ENCODE data around the gene BMPR2. TPM values are rescaled to one million over a fixed set of nuclear protein-coding genes. Genes with fewer than 3 reads are reported as not detected.
"Not testable (repeated sequence)": the region's sequence is repeated elsewhere in the genome, so short reads cannot be mapped to it uniquely, and the experiment has no call there.

The BMPR2 gene
- total RNA-seq, 1 donor from 2014 or later = 45.9 TPM

DNA sequence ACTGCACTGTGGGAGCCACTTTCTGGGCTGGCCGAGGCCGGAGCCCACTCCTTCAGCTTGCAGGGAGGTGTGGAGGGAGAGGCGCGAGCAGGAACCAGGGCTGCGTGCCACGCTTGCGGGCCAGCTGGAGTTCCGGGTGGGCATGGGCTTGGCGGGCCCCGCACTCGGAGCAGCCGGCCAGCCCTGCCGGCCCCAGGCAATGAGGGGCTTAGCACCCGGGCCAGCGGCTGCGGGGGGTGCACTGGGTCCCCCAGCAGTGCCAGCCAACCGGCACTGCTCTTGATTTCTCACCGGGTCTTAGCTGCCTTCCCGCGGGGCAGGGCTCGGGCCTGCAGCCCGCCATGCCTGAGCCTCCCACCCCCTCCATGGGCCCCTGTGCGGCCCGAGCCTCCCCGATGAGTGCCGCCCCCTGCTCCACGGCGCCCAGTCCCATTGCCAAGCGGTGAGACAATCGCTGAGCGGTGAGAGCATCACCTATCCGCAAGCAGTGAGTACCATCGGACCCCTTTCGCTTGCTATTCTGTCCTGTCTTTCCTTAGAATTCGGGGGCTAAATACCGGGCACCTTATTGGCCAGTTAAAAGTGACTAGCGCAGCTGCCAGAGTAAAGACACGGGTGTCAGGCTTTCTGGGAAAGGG is 120.8 kb downstream of the BMPR2 start:
- not testable (repeated sequence) for ATAC-seq (ENCODE audit: poor library complexity); DNase-seq
- intact Hi-C loops (cut with DNase I) = loop anchor here (10.0 kb wide), 1 partner anchor 122 kb away; the partner anchor contains the start of gene BMPR2

DNA sequence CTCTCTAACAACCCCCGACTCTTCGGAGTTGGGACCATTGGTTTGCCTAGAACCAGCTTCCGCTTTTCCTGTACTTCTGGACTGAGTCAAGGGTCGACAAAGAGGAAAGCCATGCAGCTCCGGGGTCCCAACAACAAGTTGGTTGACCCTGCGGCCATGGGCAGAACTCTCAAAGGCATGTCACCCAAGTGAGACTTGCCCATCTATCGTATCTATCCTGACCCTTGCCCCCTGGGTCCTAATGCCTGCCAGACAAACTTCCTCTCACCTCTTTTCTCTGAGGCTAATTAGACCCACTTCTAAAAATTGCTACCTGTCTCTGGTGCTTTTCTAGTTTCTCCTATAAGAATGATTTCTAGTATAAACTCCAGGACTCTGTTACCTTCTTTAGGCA is 121.3 kb downstream of the BMPR2 start:
- intact Hi-C loops (cut with DNase I) = loop anchor here (10.0 kb wide), 1 partner anchor 123 kb away; the partner anchor contains the start of gene BMPR2
- DNase-seq = not testable (repeated sequence)

DNA sequence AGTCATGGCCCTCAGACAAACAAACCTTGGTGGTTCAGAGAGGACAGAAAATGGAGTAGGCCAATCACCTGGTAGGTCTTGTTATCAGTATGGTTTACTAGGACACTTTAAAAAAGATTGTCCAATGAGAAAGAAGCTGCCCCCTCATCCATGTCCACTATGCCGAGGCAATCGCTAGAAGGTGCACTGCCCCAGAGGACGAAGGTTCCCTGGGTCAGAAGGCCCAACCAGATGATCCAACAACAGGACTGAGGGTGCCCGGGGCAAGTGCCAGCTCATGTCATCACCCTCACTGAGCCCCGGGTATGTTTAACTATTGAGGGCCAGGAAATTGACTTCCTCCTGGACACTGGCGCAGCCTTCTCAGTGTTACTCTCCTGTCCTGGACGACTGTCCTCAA is 123.7 kb downstream of the BMPR2 start:
- intact Hi-C loops (cut with DNase I) = loop anchor here (10.0 kb wide), 1 partner anchor 125 kb away; the partner anchor contains the start of gene BMPR2

More for the DNA sequence above, 121.3 kb downstream of the BMPR2 start:
- ATAC-seq (ENCODE audit: poor library complexity) = not testable (repeated sequence)

DNA sequence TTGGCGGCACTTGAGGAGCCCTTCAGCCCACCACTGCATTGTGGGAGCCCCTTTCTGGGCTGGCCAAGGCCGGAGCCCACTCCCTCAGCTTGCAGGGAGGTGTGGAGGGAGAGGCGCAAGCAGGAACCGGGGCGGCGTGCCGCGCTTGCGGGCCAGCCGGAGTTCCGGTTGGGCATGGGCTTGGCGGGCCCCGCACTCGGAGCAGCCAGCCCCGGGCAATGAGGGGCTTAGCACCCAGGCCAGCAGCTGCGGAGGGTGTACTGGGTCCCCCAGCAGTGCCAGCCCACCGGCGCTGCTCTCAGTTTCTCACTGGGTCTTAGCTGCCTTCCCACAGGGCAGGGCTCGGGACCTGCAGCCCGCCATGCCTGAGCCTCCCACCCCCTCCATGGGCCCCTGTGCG is 127.1 kb downstream of the BMPR2 start:
- DNase-seq; ATAC-seq (ENCODE audit: poor library complexity); intact Hi-C loops (cut with DNase I): not testable (repeated sequence)

More for the DNA sequence above, 123.7 kb downstream of the BMPR2 start:
- DNase-seq; ATAC-seq (ENCODE audit: poor library complexity): not testable (repeated sequence)

DNA sequence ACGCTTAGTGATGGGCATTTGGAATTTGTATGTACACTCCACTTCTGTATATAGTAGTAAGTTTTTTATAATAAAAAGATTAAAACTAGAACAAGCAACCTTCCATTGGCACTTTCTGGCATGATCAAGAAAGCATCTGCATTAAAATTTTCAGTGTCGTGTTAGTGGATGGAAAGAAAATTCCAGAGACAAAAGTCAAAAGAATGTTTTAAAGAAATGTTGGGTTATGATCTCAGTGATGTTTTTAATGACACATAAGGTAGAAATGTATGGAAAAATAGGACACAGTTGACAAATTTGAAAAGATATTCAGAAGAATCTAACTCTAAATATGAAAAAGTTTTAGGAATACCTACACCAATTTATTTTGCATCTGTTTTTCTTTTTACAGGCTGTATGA is 132.6 kb downstream of the BMPR2 start:
- DNase-seq (no peak), ATAC-seq (ENCODE audit: poor library complexity) (no peak)
- intact Hi-C loops (cut with DNase I) = no loop called here

DNA sequence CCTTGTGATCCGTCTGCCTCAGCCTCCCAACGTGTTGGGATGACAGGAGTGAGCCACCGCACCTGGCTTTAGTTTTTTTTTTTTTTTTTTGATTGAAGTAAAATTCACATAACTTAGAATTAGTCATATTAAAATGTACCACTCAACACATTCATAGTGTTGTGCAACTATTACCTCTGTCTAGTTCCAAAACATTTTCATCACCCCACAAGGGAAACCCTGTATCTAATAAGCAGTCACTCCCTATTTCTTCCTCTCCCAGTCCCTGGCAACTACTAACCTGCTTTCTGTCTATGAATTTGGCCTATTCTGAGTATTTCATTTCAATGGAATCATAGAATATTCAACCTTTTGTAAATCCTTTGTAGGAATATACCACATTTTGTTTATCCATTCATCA is 134.8 kb downstream of the BMPR2 start:
- peak; percentile 90 for ATAC-seq (ENCODE audit: poor library complexity)
- no peak for DNase-seq
- intact Hi-C loops (cut with DNase I) = no loop called here

DNA sequence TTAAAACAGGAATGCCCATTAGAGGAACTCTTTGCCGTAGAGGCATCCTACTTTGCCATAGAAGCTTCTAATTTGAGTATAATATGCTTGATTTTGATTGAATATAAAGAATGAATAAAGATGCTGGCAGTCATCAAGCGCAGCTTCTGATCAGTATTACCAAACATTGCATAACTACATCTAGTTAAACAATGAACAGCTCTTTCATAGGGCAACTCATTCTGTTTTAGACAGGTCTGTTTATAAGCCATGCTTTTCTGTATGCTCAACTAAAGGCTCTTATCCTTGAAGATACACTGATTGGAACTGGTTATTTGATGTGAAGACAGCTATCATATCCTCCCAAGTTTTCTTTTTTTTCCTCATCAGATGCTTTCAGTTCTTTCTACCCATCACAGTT is 136.0 kb downstream of the BMPR2 start:
- DNase-seq = no peak
- intact Hi-C loops (cut with DNase I) = no loop called here
- ATAC-seq (ENCODE audit: poor library complexity) = no peak

DNA sequence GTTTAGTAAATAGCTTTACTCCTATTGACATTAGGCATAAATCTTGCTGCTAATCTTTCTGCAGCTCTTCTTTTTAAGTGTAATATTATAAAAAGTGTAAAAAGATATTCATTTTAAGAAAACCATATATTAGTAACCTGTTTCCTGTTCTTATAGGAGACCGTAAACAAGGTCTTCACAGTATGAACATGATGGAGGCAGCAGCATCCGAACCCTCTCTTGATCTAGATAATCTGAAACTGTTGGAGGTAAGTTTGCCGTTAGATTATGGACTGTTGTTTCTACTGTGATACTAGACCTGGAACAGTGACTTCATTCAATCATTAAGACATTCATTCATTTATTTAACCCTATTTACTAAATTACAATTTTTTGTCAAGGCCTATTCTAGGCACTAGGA is 138.6 kb downstream of the BMPR2 start:
- ATAC-seq (ENCODE audit: poor library complexity) (no peak), DNase-seq (no peak)
- intact Hi-C loops (cut with DNase I) = no loop called here

DNA sequence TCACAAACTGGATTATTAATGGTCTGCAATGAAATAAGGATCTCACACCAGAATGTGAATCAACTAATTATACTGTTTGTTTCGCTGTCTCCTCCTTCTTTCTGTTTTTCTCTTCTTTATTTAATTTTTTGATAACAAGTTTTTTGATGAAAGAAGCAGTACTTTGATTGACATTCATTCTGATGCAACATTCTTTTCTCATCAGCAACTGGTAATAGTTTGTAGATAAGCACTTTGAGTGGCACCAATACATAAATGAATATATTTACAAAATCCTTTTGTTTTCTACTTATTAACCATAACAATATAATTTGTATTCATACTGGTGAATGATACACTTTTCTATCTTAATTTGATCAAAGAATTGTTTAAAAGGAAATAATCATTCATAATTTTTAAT is 143.3 kb downstream of the BMPR2 start:
- intact Hi-C loops (cut with DNase I) = no loop called here
- ATAC-seq (ENCODE audit: poor library complexity) (no peak), DNase-seq (no peak)

DNA sequence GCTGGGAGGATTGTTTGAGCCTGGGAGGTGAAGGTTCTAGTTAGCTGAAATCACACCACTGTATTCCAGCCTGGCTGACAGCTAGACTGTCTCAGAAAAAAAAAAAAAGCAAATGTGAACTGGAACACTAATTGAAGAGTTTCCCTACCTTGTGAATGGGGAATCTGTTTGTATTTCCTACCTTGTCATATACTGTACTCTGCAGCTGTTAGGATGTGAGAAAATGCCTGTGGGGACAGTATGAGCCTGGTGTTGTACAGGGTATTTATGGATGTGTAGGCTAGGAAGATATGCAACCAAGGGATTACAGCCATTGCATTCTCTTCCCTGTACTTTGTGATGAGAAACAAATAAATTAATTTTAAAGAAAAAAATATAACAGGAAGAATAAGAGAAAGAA is 145.3 kb downstream of the BMPR2 start:
- DNase-seq (no peak), ATAC-seq (ENCODE audit: poor library complexity) (no peak)
- intact Hi-C loops (cut with DNase I) = no loop called here

DNA sequence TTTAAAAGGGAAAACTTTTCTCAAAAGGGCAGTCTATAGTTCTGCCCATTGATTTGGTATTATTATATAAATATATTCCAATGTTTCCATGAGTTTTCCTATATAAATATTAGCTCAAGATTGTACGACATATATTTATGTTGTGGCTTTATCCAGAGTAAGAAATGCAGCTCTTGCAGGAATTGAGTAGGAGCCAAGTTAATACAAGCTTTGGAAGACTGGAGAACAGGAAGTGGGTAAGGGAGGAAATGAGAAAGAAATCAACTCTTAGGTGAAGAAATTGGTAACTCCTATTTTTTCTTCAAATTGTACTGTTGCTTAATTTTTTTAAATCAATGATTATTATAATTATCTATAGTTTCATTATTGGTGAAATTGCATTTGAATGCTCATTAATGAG is 153.3 kb downstream of the BMPR2 start:
- intact Hi-C loops (cut with DNase I) = no loop called here
- ATAC-seq (ENCODE audit: poor library complexity) (no peak), DNase-seq (no peak)

DNA sequence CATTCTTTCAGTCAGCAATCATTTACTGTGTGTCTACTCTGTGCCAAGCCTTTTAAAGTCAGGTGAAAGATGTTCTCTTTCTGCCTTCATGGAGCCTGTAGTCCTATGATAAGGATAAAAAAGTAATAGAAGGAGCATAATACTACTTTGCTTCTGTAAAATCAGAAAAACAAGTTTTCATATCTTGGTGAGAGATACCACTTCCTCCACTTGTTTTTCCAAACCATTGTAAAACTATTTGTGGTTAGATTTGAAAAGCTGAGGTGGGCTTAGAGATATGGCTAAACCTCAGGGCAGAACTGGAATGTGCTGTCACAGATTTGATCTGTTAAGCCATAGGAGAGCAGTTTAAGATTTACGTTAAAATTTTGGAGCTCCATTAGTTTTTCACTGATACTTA is 153.9 kb downstream of the BMPR2 start:
- no peak for ATAC-seq (ENCODE audit: poor library complexity)
- intact Hi-C loops (cut with DNase I) = no loop called here
- no peak for DNase-seq

DNA sequence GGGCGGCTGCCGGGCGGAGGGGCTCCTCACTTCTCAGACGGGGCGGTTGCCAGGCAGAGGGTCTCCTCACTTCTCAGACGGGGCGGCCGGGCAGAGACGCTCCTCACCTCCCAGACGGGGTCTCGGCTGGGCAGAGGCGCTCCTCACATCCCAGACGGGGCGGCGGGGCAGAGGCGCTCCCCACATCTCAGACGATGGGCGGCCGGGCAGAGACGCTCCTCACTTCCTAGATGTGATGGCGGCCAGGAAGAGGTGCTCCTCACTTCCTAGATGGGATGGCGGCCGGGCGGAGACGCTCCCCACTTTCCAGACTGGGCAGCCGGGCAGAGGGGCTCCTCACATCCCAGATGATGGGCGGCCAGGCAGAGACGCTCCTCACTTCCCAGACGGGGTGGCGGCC is 159.2 kb downstream of the BMPR2 start:
- intact Hi-C loops (cut with DNase I); DNase-seq; ATAC-seq (ENCODE audit: poor library complexity): not testable (repeated sequence)

DNA sequence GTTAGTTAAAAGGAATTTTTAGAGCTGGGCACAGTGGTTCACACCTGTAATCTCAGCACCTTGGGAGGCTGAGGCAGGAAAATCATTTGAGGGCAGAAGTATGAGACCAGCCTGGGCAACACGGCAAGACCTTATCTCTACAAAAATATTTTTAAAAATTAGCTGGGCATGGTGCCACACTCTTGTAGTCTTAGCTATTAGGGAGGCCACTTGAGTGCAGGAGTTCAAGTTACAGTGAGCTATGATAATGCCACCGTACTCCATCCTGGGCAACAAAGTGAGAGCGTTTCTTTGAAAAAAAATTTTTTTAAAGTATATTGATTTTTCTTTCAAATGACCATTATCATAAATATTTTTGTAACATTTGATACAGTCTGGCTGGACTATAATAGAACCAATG is 165.0 kb downstream of the BMPR2 start:
- DNase-seq = no peak
- ATAC-seq (ENCODE audit: poor library complexity) = peak; percentile 86
- intact Hi-C loops (cut with DNase I) = no loop called here

DNA sequence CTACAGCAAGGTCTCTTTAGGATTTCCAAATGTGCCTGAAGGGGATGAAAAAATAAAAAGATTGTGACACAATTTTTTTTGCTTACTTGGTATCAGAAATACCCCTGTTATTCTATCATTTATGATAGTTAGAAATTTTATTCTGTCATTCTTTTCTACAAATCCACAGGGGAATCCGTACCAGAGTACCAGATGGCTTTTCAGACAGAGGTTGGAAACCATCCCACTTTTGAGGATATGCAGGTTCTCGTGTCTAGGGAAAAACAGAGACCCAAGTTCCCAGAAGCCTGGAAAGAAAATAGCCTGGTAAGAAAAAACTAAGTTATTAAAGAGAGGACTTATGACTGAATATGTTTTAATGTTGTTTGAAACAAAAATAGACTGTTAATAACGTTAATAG is 166.0 kb downstream of the BMPR2 start:
- intact Hi-C loops (cut with DNase I) = no loop called here
- DNase-seq = no peak
- ATAC-seq (ENCODE audit: poor library complexity) = peak; percentile 73

DNA sequence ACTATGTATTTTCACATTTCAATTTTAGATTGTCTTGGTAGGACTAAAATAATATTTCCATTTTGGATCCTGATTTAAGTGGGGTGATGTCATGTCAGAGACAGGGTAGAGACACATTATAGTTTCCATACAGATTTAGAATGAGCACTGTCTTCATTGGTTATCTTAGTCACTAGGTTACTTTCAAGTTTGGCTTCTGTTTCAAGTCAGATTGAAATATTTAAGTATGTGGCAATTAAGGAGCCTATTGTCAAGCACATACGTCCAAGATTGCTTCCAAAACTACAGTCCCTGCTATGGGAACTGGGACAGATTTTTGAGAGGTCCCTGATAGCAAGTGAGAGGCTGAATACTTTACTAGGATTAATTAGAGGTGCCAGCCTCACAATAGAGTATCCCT is 169.4 kb downstream of the BMPR2 start:
- ATAC-seq (ENCODE audit: poor library complexity) = no peak
- no peak for DNase-seq
- intact Hi-C loops (cut with DNase I) = no loop called here

DNA sequence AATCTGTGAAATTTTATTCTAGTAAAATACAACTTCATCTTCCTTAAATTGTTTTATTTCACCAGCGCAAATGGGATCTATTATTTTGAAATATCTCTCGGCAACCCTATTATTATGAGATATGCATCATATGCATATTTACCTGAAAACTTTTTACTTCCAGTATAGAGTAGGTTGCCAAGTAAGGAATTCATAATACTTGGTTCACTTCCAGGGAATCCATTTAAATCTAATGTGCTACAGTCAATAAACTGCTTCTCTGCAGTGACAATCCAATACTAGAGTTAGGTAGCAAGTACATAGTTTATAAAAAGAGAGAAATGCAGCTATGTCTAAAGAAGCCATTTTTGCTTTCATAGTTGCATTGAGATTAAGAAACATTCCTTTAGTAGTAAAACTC is 169.8 kb downstream of the BMPR2 start:
- DNase-seq (no peak), ATAC-seq (ENCODE audit: poor library complexity) (no peak)
- intact Hi-C loops (cut with DNase I) = no loop called here

DNA sequence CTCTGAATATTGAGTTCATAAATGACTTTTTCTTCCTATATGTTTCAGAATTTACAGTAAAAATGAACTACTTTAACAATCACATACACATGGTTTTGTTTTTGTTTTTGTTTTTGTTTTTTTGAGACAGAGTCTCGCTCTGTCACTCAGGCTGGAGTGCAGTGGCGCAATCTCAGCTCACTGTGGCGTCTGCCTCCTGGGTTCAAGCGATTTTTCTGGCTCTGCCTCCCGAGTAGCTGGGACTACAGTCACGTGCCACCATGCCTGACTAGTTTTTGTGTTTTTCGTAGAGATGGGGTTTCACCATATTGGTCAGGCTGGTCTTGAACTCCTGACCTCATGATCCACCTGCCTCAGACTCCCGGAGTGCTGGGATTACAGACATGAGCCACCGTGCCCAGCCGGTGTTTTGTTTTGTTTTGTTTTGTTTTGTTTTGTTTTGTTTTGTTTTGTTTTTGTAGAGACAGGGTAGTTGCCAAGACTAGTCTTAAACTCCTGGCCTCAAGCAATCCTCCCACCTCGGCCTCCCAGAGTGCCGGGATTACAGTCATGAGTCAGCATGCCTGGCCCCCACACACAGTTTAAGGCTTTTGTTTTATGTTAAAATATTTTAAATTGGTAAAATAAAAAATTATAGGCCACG is 170.5 kb downstream of the BMPR2 start:
- intact Hi-C loops (cut with DNase I); ATAC-seq (ENCODE audit: poor library complexity); DNase-seq: not testable (repeated sequence)

DNA sequence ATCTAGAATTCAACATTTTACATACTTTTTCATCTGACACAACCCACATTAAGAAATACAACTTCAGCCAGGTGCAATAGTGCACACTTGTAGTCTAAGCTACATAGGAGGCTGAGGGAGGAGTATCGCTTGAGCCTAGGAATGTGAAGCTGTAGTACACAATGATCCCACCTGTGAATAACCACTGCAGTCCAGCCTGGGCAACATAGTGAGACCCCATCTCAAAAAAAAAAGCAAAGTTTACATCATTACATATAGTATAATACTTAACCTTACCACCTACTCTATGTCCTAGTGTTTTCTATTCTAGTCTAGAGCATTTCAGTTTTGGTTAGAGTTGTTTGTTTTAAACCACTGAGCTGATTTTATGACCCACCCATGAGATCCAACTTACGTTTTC is 172.1 kb downstream of the BMPR2 start:
- intact Hi-C loops (cut with DNase I) = no loop called here
- no peak for DNase-seq
- no peak for ATAC-seq (ENCODE audit: poor library complexity)

DNA sequence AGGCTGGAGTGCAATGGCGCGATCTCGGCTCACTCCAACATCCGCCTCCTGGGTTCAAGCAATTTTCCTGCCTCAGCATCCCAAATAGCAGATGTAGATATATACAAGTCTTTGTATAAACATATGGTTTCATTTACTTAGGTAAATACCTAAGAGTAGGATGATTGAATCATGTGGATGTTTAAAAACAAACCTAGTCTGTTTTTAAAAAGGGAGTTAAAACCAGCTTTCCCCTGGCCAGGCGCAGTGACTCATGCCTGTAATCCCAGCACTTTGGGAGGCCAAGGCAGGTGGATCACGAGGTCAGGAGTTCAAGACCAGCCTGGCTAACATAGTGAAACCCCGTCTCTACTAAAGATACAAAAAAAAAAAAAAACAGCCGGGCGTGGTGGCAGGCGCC is 174.9 kb downstream of the BMPR2 start:
- intact Hi-C loops (cut with DNase I); DNase-seq; ATAC-seq (ENCODE audit: poor library complexity): not testable (repeated sequence)

Data from Right ventricle myocardium superior (tissue), 1 donor.